Esophagus squamous epithelium (tissue), 4 donors: Measurements from ENCODE around the gene MTHFR.

ENCODE experiments used
- CTCF ChIP-seq, 6 experiments: fragments of 450-650 bp in 4 of 6; fragments of 200-600 bp in 2 of 6; sonication (generic) in 2 of 6; IDR thresholded peaks; one replicate each; pipeline ENCODE4 v1.5.1; 2016 to 2019; ENCODE audit warnings: antibody characterized with exemption in 6 of 6, mild to moderate bottlenecking in 4 of 6, moderate library complexity in 4 of 6
- POLR2A ChIP-seq, 4 donors: fragments of 450-650 bp; IDR thresholded peaks; one replicate each; pipeline ENCODE4 v1.6.1; 2017; ENCODE audit warnings: antibody characterized with exemption in 4 of 4, mild to moderate bottlenecking in 4 of 4, moderate library complexity in 3 of 4

GRCh38 chr1:11765661-11766428, 39.9 kb downstream of the MTHFR start:
- TF ChIP-seq CTCF (IDR thresholded peaks at IDR 0.05) (no peak), POLR2A (IDR thresholded peaks at IDR 0.05) (no peak)
